Diencephalon (tissue), 1 donor: ENCODE results near the gene PIM3. TPM values are rescaled to one million over a fixed set of nuclear protein-coding genes. Genes with fewer than 3 reads are reported as not detected.

Experiments used
- small RNA-seq: library from RNA; depleted of rRNA; stranded (forward); fragments of <200 nt; gene quantifications from one replicate; pipeline ENCODE3, GENCODE V24; 2014
- total RNA-seq: library from RNA; depleted of rRNA; stranded (reverse); fragments of >200 nt; gene quantifications from one replicate; pipeline ENCODE4 v1.2.3, GENCODE V29; 2014

PIM3 gene
- 15.2 TPM for total RNA-seq

GRCh38 chr22:49960159-49961004 is at the start of gene PIM3:
TSS of gene PIM3 (plus strand) at chr22:49960772. CDS start at chr22:49960948, 176 bp downstream.

GRCh38 chr22:49917974-49918910 is 42.3 kb upstream of the PIM3 start, which contains the start of the genes ALG12 and CRELD2:
TSS of gene ALG12 (minus strand) at chr22:49918438. CDS start at chr22:49913765, 4,673 bp downstream.
TSS of gene CRELD2 (plus strand) at chr22:49918634. CDS start at chr22:49918770, 136 bp downstream.

GRCh38 chr22:50012211-50013181 is 51.9 kb downstream of the PIM3 start, which contains the start of gene IL17REL:
TSS of gene IL17REL (minus strand) at chr22:50012765. CDS start at chr22:50012646, 119 bp downstream.

Small RNA genes lying within 50 kb of the gene (small RNA-seq; reads per million reads assigned to genes)
- not detected for gene MIR6821

Other genes starting within 250 kb of the PIM3 start
- 32.5 TPM for gene BRD1, start 132.9 kb upstream of the PIM3 start, total RNA-seq
- 17.1 TPM for gene ZBED4, start 106.9 kb upstream of the PIM3 start, total RNA-seq
- gene ALG12, start 42.3 kb upstream of the PIM3 start, total RNA-seq: 10.6 TPM
- 25.4 TPM for gene CRELD2, start 42.1 kb upstream of the PIM3 start, total RNA-seq
- gene IL17REL, start 52.0 kb downstream of the PIM3 start, total RNA-seq: 0.69 TPM
- gene TTLL8, start 97.5 kb downstream of the PIM3 start, total RNA-seq: not detected
- 74.5 TPM for gene MLC1, start 124.7 kb downstream of the PIM3 start, total RNA-seq
- 1.8 TPM for gene MOV10L1, start 129.2 kb downstream of the PIM3 start, total RNA-seq
- gene PANX2, start 210.0 kb downstream of the PIM3 start, total RNA-seq: 4.8 TPM
- gene TRABD, start 225.1 kb downstream of the PIM3 start, total RNA-seq: 5.5 TPM
- gene SELENOO, start 240.2 kb downstream of the PIM3 start, total RNA-seq: 7.4 TPM